Measurements from ENCODE around the gene GPC2.

The GPC2 gene

DNA sequence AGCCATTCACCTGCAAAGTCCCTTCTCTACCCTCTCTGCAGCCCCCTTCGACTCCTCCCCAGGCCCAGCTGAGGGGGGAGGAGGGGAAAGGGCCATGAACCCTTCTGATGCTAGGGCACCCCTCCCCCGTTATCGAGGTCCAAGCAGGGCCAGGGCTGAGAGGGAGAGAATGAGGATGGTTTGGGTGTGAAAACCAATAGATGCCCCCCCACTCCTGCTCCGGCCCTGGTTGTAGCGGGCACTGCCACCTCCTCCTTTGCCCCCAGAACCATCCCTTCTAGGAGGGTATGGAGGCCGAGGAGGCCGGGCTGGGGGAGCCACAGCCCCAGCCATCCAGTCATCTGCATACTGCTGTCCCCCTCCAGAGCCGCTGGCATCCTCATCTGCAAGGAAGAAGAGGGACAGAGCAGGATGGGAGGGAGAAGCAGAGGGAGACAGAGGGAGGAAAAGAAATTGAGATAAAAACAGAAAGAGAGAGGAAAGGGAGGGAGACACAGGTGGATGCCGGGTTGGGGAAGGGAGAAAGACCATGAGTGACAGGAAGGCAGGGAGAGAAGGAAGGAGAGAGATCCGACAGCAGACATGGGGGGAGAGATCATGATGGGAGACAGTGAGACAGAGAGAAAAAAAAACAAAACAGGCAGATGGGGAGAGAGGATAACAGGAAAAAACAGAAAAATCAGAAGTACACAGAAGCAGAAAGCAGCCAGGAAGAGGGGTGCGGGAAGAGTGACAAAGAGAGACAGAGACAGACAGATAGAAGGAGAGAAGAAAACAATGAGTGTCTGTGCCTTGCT is 6.9 kb downstream of the GPC2 start:
- TF ChIP-seq, protein P1, sequence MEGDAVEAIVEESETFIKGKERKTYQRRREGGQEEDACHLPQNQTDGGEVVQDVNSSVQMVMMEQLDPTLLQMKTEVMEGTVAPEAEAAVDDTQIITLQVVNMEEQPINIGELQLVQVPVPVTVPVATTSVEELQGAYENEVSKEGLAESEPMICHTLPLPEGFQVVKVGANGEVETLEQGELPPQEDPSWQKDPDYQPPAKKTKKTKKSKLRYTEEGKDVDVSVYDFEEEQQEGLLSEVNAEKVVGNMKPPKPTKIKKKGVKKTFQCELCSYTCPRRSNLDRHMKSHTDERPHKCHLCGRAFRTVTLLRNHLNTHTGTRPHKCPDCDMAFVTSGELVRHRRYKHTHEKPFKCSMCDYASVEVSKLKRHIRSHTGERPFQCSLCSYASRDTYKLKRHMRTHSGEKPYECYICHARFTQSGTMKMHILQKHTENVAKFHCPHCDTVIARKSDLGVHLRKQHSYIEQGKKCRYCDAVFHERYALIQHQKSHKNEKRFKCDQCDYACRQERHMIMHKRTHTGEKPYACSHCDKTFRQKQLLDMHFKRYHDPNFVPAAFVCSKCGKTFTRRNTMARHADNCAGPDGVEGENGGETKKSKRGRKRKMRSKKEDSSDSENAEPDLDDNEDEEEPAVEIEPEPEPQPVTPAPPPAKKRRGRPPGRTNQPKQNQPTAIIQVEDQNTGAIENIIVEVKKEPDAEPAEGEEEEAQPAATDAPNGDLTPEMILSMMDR (IDR thresholded peaks at IDR 0.05; ENCODE audit: borderline replicate concordance, control extremely low read depth, extremely low read depth, insufficient read depth, missing control alignments), result no peak
- no peak for DNase-seq (ENCODE audit: low spot score)
- in situ Hi-C loops (cut with MboI; ENCODE audit: low sequenced_read_pairs, unreplicated experiment), result no loop called here

DNA sequence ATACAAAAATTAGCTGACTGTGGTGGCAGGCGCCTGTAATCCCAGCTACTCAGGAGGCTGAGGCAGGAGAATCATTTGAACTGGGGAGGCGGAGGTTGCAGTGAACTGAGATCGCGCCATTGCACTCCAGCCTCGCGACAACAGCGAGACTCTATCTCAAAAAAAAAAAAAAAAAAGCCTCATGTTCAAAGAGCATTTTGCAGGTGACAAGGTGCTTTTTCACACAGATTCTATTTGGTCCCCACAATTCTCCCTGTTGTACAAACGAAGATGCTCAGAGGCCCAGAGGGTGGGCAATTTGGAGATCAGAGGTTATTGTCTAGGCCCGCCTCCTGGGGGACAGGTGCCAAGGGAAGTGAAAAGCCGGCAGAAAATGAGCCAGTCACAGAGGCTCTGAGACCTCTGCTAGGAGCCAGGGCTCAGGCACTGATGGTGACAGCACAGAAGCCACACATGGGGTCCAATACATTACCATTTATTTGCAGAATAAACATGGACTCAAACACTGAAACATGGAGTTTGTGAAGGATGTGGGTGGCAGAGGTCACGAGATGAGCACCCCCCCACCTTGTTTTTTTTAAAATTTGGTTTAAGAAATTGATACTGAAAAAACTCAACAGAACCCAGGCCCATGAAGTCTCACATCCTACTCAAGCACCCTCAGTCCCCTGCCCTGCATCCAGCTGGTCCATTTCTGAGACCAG is 7.9 kb downstream of the GPC2 start:
- peak; percentile 33 for DNase-seq (ENCODE audit: low spot score)
- TF ChIP-seq, protein P1 (IDR thresholded peaks at IDR 0.05; ENCODE audit: borderline replicate concordance, control extremely low read depth, extremely low read depth, insufficient read depth, missing control alignments), result no peak
- in situ Hi-C loops (cut with MboI; ENCODE audit: low sequenced_read_pairs, unreplicated experiment), result no loop called here

DNA sequence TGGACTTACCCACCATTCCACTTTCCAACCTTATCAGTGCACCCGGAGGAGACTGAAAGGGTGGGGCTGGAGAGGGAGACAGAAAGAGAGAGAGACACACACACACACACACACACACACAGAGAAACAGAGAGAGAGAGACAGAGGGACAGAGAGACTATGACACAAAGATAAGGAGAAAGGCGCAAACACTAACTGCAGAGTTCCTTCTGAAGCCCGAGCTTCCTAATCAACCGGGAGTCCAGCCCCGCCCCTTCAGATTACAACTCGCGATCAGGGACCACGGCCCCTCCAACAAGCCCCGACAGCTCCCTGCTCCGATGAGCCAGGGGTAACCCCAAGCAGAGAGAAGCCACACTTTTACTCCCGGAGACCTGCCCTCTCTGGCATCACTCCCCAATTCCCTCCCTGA is 9.3 kb downstream of the GPC2 start:
- in situ Hi-C loops (cut with MboI; ENCODE audit: low sequenced_read_pairs, unreplicated experiment), result no loop called here
- peak; percentile 43 for DNase-seq (ENCODE audit: low spot score)

DNA sequence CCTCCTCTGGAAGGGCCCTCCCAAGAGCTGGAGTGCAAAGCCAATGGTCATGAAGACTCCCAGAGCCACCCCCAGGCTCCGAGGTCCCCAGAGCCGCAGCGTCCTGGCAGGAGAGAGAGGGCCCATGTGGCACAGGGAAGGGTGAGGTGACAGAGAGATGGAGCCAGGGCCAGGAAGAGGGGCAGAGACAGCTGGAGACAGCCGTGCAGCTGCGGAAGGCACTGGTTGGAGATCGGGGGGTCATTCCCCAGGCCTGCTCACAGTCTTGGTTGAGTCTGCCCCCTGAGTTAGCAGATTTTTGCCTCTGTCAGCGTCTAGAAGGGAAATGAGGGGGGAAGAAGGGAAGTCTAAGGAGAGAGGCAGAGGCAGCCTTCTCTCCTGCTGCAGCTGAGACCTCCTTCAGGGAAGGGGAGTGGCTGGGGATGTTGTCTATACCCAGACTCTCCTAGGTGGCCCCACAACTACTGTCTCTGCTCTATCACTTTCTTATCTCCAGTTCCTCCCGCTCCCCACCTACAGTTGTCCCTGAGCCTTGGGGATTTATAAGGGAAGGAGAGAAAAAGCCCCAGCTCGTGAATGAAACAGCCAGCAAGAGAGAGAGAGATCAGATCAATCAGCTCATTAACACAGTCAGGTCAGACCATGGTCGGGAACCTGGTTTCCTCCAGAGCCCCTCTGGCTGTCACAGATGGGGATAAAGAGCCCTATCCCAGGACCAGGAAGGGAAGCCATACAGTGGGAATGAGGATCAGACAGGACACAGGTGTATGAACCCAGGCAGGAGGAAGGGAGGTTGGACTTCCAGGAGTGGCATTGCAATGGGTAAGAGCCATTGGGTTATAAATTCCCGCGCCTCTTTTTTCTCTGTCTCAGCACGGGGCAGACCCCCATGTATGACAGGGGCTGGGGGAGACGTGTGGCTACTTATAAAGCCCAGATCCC is 9.9 kb downstream of the GPC2 start:
- peak; percentile 46 for DNase-seq (ENCODE audit: low spot score)
- in situ Hi-C loops (cut with MboI; ENCODE audit: low sequenced_read_pairs, unreplicated experiment), result no loop called here
- TF ChIP-seq, protein P1 (IDR thresholded peaks at IDR 0.05; ENCODE audit: borderline replicate concordance, control extremely low read depth, extremely low read depth, insufficient read depth, missing control alignments), result no peak

More for the DNA sequence above, 9.3 kb downstream of the GPC2 start:
- TF ChIP-seq, protein P1 (IDR thresholded peaks at IDR 0.05; ENCODE audit: borderline replicate concordance, control extremely low read depth, extremely low read depth, insufficient read depth, missing control alignments), result no peak

DNA sequence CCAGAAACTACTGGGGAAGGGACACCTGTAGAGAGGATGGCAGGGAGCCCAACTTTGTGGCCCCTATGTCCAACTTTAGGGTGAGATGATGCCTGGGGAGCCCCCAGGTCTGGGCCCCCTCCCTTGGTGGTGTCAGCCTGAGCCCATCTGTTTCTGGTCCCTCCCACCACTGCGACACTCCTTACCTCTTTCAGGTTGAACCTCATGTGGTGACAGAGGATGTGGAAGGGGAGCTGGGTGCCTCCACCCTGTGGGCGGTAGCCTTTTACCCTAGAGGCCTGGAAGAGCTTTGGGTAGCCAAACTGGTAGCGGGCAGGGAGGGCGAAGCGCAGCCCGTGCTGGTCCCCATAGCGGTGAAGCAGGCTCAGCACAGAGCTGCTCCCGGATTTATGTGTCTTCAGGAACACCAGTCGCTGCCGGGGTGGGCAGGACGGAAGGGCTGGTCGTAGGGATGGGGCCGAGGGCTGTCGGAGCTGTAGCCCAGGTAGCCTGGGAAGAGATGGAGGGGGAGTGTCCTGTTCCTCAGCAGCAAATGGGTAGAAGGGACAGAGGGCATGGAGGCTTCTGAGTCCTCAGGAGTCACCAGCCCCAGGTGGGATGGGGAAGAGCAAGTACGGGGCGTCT is 10.8 kb downstream of the GPC2 start:
- in situ Hi-C loops (cut with MboI; ENCODE audit: low sequenced_read_pairs, unreplicated experiment), result no loop called here
- TF ChIP-seq, protein P1 (IDR thresholded peaks at IDR 0.05; ENCODE audit: borderline replicate concordance, control extremely low read depth, extremely low read depth, insufficient read depth, missing control alignments), result no peak
- DNase-seq (ENCODE audit: low spot score), result peak; percentile 12

DNA sequence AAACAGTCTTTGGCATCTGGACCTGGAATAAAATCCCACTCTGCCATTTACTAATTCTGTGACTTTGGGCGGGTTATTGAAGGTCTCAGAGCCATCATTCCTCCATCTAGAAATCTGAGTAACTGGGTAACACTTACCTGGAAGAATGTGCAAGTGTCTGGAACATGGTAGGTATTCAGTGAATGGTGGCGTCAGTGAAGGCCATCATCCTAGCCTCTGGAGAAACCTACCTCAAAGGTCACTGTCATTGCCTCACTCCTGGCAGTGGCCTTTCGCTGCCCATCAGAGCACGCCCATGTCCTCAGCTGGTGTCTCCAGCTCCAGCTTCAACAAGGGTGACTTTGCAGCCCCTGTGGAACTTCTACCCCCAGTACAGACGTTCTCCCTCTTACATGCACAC is 13.3 kb downstream of the GPC2 start:
- TF ChIP-seq, protein P1 (IDR thresholded peaks at IDR 0.05; ENCODE audit: borderline replicate concordance, control extremely low read depth, extremely low read depth, insufficient read depth, missing control alignments), result no peak

More for the DNA sequence above, 13.3 kb downstream of the GPC2 start:
- no peak for DNase-seq (ENCODE audit: low spot score)
- in situ Hi-C loops (cut with MboI; ENCODE audit: low sequenced_read_pairs, unreplicated experiment), result no loop called here
